Measurements from ENCODE around the gene NECTIN4. TPM values are rescaled to one million over a fixed set of nuclear protein-coding genes. Genes with fewer than 3 reads are reported as not detected.

The NECTIN4 gene
- total and polyA plus RNA-seq, 2 of the 13 experiments (the other 11 are each of a cell fraction or from before 2014, with no cell fraction given), result 5.9 to 12.4 TPM

DNA sequence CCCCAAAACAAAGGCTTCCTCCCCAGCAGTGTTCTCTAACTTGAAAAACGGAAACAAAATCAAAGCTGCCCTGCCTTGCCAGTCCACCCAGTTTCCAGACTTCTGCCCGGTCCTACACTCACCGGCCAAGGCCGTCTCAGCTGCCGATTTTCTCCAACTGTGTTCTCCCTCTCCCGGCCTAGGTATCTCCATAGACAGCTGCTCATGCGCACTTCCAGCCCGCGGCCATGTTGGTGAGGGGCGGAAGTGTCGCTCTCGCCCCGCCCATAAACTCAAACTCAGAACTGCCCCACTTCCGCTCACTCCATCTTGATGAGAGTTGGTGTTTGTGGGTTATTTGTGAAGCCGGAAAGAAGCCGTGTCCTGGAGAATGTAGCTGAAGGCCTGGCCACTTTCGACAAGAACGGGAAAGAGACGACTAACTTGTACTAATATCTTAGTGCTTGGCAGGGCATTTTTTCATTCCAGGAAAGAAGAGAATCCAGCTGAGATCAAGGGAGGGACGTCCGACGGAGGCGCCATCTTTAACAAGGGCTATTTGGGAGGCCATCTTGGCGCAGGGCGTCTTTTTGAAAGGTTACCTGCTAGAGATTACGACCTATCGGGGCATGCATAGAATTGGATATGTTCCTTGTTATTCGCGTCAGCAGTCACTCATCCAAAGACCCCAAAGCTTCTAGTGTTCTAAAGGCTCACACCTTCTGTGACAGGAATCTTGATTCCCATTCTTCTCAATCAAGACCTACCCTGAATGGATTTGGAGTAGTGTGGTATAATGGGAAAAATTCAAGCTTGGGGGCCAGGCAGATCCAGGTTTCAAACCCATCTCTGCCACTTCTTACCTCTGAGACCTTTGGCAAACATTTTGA, 43.4 kb downstream of the NECTIN4 start, which contains the start of gene USF1 (continued):
- TF ChIP-seq HNF1A (IDR thresholded peaks at IDR 0.05; ENCODE audit: low read depth), result 0 out of 2 replicates have a peak, but pooled peaks have one; percentile 10
- TF ChIP-seq HNF1A (CRISPR knock-in tag; IDR thresholded peaks at IDR 0.05; ENCODE audit: borderline replicate concordance), result no peak
- no peak for TF ChIP-seq MAFK (conservative IDR thresholded peaks at IDR 0.05 in 1 of 2, IDR thresholded peaks at IDR 0.05 in 1 of 2; ENCODE audit: low read length in 2 of 2)
- peak; percentile 75; the same call in 1 of the 2 replicates for TF ChIP-seq ZNF510 (CRISPR knock-in tag; IDR thresholded peaks at IDR 0.05; ENCODE audit: low read depth)
- TF ChIP-seq ZNF775 (CRISPR knock-in tag; IDR thresholded peaks at IDR 0.05; ENCODE audit: borderline replicate concordance), result 0 out of 2 replicates have a peak, but pooled peaks have one; percentile 29
- no peak for TF ChIP-seq MBNL3 (CRISPR knock-in tag; conservative IDR thresholded peaks at IDR 0.05)
- TF ChIP-seq FOSL1 (CRISPR knock-in tag; IDR thresholded peaks at IDR 0.05; ENCODE audit: borderline replicate concordance), result no peak
- no peak for TF ChIP-seq PTBP1 (IDR thresholded peaks at IDR 0.05; ENCODE audit: low read depth, low read length, poor library complexity, severe bottlenecking)
- no peak for TF ChIP-seq ZNF737 (CRISPR knock-in tag; IDR thresholded peaks at IDR 0.05; ENCODE audit: borderline replicate concordance)
- TF ChIP-seq ADNP (CRISPR knock-in tag; IDR thresholded peaks at IDR 0.05), result no peak
- TF ChIP-seq ZNF709 (CRISPR knock-in tag; IDR thresholded peaks at IDR 0.05), result no peak
- TF ChIP-seq TCF7L2 (IDR thresholded peaks at IDR 0.05; ENCODE audit: low read depth, low read length), result no peak
- TF ChIP-seq USF2 (IDR thresholded peaks at IDR 0.05; ENCODE audit: low read depth, low read length), result no peak
- no peak for TF ChIP-seq USF2 (CRISPR knock-in tag; IDR thresholded peaks at IDR 0.05; ENCODE audit: borderline replicate concordance)
- TF ChIP-seq THAP11 (CRISPR knock-in tag; IDR thresholded peaks at IDR 0.05), result peak; percentile 92
- TF ChIP-seq, protein P1, sequence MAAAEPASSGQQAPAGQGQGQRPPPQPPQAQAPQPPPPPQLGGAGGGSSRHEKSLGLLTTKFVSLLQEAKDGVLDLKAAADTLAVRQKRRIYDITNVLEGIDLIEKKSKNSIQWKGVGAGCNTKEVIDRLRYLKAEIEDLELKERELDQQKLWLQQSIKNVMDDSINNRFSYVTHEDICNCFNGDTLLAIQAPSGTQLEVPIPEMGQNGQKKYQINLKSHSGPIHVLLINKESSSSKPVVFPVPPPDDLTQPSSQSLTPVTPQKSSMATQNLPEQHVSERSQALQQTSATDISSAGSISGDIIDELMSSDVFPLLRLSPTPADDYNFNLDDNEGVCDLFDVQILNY (CRISPR knock-in tag; conservative IDR thresholded peaks at IDR 0.05), result no peak
- no peak for TF ChIP-seq BATF2 (CRISPR knock-in tag; IDR thresholded peaks at IDR 0.05)
- no peak for TF ChIP-seq RBM22 (optimal IDR thresholded peaks at IDR 0.05; ENCODE audit: low read length)
- TF ChIP-seq NONO (IDR thresholded peaks at IDR 0.05), result no peak
- TF ChIP-seq NONO (CRISPR knock-in tag; conservative IDR thresholded peaks at IDR 0.05), result no peak; the same call in 1 of the 2 replicates
- TF ChIP-seq ZNF773 (CRISPR knock-in tag; IDR thresholded peaks at IDR 0.05; ENCODE audit: borderline replicate concordance), result no peak; the same call in 1 of the 2 replicates
- peak; percentile 92 for TF ChIP-seq ZNF501 (CRISPR knock-in tag; IDR thresholded peaks at IDR 0.05)

Data from HepG2 (cell line).